Mucosa of descending colon (tissue), 3 donors: Measurements from ENCODE around the gene HTT. TPM values are rescaled to one million over a fixed set of nuclear protein-coding genes. Genes with fewer than 3 reads are reported as not detected.
"Not testable (repeated sequence)": the region's sequence is repeated elsewhere in the genome, so short reads cannot be mapped to it uniquely, and the experiment has no call there.

ENCODE experiments used
- ATAC-seq: fragments of 200-7000 bp; cut with Tn5 transposase; one replicate; pipeline ENCODE4 v1.9.1; 2020; ENCODE audit warnings: mild to moderate bottlenecking, moderate library complexity
- DNase-seq, 3 donors: peaks; one replicate each; pipeline ENCODE4 v3.0.0-alpha.2; 2020
- H3K36me3 ChIP-seq: fragments of 200-600 bp; one replicate; pipeline ENCODE4 v1.8.0; 2021; ENCODE audit warnings: low read depth, mild to moderate bottlenecking
- H3K4me1 ChIP-seq: fragments of 200-600 bp; one replicate; pipeline ENCODE4 v1.8.0; 2021; ENCODE audit warnings: low read depth, mild to moderate bottlenecking
- H3K4me3 ChIP-seq: fragments of 200-600 bp; one replicate; pipeline ENCODE4 v1.8.0; 2021; ENCODE audit warnings: mild to moderate bottlenecking
- H3K9me3 ChIP-seq: fragments of 200-600 bp; one replicate; pipeline ENCODE4 v1.8.0; 2021; ENCODE audit warnings: mild to moderate bottlenecking
- CTCF ChIP-seq: fragments of 200-600 bp; IDR thresholded peaks from one replicate; pipeline ENCODE4 v1.8.0; 2022; ENCODE audit warnings: antibody characterized with exemption, mild to moderate bottlenecking
- intact Hi-C, 2 donors: fragments of 100-400 bp; cut with DNase I in 1 of 2; cut with micrococcal nuclease in 1 of 2; formaldehyde crosslinking; loops; one replicate each; pipeline versions ENCODE4 v1.11.0 to v1.11.1; 2022; cut with DNase I, micrococcal nuclease
- total RNA-seq, 3 donors: library from RNA; stranded (reverse); fragmentation: NEBNext Ultra II Directional in 2 of 3; extraction: Animal tissue kit (Norgen Biotek cat#: 25700) in 2 of 3; gene quantifications; one replicate each; pipeline versions ENCODE4 v1.2.1 to v1.2.4, GENCODE V29; 2021 to 2023
- donor health status: DM: no; HTN: no; CAD: no; lungs with moderate emphysema.
- donor health status: DM: no; HTN: no; CAD: no.
- donor health status: DM: no; HTN: yes; CAD: no.

The HTT gene
- total RNA-seq, 3 donors from 2014 or later, result 51.3 to 71.8 (median 67.5) TPM

GRCh38 chr4:3047464-3048286 lies 26.8 kb upstream of the HTT start:
- Histone ChIP-seq H3K36me3 (no peaks in the 10 kb centered on the region), H3K4me3 (no peak overlapping the region), H3K9me3 (no peaks in the 10 kb centered on the region), H3K4me1 (no peaks in the 10 kb centered on the region)
- intact Hi-C loops, result no loop called here
- TF ChIP-seq CTCF, result peak; percentile 54
- ATAC-seq (peak; percentile 86), DNase-seq (peak; percentile 79 to 84 (median 83))

GRCh38 chr4:3051141-3051897 lies 23.2 kb upstream of the HTT start:
- DNase-seq, H3K4me1 ChIP-seq, H3K36me3 ChIP-seq, H3K4me3 ChIP-seq, ATAC-seq, intact Hi-C loops: not testable (repeated sequence)
- peaks cover 14% of the 10 kb centered on the region for H3K9me3 ChIP-seq

- H3K36me3 ChIP-seq, result no peaks in the 10 kb centered on the region
- DNase-seq (no peak), ATAC-seq (no peak)
- intact Hi-C loops, result no loop called here
- no peak overlapping the region for H3K4me3 ChIP-seq
- H3K4me1 ChIP-seq, result no peaks in the 10 kb centered on the region
- H3K9me3 ChIP-seq, result peaks cover 14% of the 10 kb centered on the region
- TF ChIP-seq CTCF, result no peak
Observed at GRCh38 chr4:3054169-3054759, 20.2 kb upstream of the HTT start.

GRCh38 chr4:3059943-3060342 lies 14.5 kb upstream of the HTT start:
- H3K4me3 ChIP-seq, result no peak overlapping the region
- peaks cover 7% of the 10 kb centered on the region for H3K9me3 ChIP-seq
- ATAC-seq (no peak), DNase-seq (no peak)
- intact Hi-C loops, result no loop called here
- H3K4me1 ChIP-seq, result no peaks in the 10 kb centered on the region
- TF ChIP-seq CTCF, result no peak
- H3K36me3 ChIP-seq, result no peaks in the 10 kb centered on the region

GRCh38 chr4:3060946-3061345 lies 13.5 kb upstream of the HTT start:
- Histone ChIP-seq H3K4me1 (no peaks in the 10 kb centered on the region), H3K9me3 (peaks cover under 1% of the 10 kb centered on the region), H3K36me3 (no peaks in the 10 kb centered on the region), H3K4me3 (no peak overlapping the region)
- intact Hi-C loops, result no loop called here
- no peak for TF ChIP-seq CTCF
- ATAC-seq (no peak), DNase-seq (no peak)

GRCh38 chr4:3062471-3062870 lies 12.0 kb upstream of the HTT start:
- no peak for DNase-seq
- no peak for TF ChIP-seq CTCF
- H3K4me3 ChIP-seq, result no peak overlapping the region
- no peaks in the 10 kb centered on the region for H3K4me1 ChIP-seq
- intact Hi-C loops, result no loop called here
- H3K36me3 ChIP-seq, result no peaks in the 10 kb centered on the region
- H3K9me3 ChIP-seq, result no peaks in the 10 kb centered on the region
- no peak for ATAC-seq
